Sciatic nerve (tissue), 2 donors: ENCODE results near the gene CATSPER2. TPM values are rescaled to one million over a fixed set of nuclear protein-coding genes. Genes with fewer than 3 reads are reported as not detected.
"Not testable (repeated sequence)": the region's sequence is repeated elsewhere in the genome, so short reads cannot be mapped to it uniquely, and the experiment has no call there.

Source experiments
- ATAC-seq: fragments of 200-7000 bp; cut with Tn5 transposase; one replicate; pipeline ENCODE4 v1.9.1; 2020; ENCODE audit warnings: mild to moderate bottlenecking, moderate library complexity
- DNase-seq: peaks from one replicate; pipeline ENCODE4 v3.0.0-alpha.2; 2020; ENCODE audit warnings: low spot score
- intact Hi-C: fragments of 100-400 bp; cut with DNase I; formaldehyde crosslinking; loops from one replicate; pipeline ENCODE4 v1.14.2; 2022
- total RNA-seq: library from RNA; stranded (reverse); fragmentation: NEBNext Ultra II Directional; extraction: Animal tissue kit (Norgen Biotek cat#: 25700); gene quantifications from one replicate; pipeline ENCODE4 v1.2.1, GENCODE V29; 2021
- donor health status: DM: no; HTN: no; CAD: no.
- donor health status: DM: no; HTN: no; CAD: no.

Gene CATSPER2
- total RNA-seq, 1 donor from 2014 or later: 12.5 TPM

DNA sequence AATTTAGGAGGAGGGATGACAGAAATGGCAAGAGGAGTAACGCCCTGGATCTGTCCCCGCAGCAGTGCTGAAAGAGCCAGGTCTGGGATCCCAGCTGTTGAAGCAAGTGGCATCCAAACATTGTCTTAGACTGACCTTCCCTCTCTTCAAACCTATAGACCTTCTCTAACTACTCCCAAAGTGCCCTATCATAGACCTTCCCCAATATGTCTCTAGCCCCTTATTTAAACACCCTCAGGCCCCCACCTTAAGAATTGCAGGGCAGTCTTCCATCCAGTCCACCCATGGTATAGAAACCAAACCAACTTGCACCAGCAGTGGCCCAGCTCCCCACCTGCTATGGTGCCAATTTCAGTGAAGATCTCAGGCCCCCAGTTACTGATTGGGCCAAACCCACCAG lies 48.4 kb downstream of the CATSPER2 start:
- DNase-seq, ATAC-seq, intact Hi-C loops: not testable (repeated sequence)

DNA sequence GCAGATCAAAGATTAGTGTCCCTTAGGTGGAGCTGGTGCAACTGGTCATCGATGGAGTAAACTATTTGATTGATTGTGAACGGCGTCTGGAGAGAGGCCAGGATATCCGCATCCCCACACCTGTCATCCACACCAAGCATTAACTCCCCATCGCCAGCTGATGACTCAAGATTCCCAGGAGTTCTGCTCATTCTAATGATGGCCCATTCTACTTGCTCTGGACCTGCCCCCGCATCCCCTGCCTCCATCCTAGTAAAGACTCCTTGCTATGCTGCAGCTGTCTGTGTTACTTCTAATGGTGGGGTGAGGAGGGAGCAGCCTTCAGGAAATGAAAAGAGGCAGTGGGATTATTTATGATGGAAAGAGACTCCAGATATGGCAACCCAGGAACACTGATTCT lies 49.5 kb downstream of the CATSPER2 start:
- ATAC-seq, DNase-seq, intact Hi-C loops: not testable (repeated sequence)

DNA sequence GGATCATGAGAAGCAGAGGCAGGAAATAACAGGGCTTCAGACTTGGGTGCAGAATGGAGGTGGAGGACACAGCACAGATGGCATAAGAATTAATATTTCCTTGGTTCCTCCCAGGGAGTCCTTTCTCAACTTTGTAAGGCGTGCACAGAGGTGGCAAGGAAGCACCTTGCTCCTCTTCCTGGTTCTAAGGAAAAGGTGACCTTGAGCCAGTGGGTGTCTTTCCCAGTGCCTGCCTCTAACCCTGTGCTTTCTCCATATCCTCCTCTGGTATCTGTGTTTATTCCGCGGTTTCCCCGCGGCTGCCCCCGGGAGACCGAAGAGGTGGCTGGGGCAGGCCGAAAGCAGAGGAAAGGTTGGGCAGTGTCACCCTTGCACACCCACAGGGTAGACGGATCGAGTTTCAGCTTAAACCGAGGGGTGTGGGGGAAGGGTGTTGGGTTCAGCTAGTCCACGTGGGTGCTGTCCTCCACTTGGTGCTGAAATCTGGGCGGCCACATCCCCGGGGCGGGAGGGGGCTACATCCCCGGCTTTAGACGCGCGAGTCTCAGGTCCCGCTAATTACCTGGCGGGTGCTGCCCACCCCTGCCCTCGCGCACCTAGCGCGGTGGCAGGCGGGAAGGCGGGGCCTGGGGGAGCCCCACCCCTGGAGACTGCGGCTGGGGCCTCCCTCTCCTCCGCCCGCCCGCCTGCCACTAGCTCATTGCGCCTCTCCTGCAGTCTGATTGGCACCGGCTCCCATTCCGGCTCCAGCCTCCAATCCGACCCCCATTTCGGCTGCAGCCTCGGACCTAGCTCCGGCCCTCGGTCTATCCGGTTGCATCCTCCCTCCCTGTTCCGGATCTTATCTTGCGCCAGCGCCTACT lies 55.1 kb downstream of the CATSPER2 start, which contains the start of gene CKMT1B:
TSS of gene CKMT1B (plus strand) at position 700 of the 863 bp plus-strand sequence. CDS start 192 bp downstream, outside the sequence.
- ATAC-seq, intact Hi-C loops, DNase-seq: not testable (repeated sequence)

DNA sequence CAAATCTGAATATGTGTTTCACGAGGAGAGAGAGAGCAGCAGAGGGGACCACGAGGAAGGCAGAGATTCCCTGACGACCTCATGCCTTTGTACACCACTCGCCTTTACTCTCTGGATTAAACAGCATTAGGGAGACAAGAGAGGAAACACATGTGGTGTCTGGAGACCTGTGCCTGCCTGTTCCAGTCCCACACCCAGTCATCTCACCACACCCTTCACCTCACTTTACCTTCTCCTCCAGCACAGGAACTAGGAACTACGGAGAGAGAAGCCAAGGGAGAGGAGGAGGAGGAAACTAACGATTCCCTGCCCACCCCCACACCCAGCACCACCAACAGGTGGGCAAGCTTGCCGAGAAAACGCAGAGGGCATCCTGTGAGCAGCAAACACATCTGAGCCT lies 55.8 kb downstream of the CATSPER2 start:
- DNase-seq, intact Hi-C loops, ATAC-seq: not testable (repeated sequence)

DNA sequence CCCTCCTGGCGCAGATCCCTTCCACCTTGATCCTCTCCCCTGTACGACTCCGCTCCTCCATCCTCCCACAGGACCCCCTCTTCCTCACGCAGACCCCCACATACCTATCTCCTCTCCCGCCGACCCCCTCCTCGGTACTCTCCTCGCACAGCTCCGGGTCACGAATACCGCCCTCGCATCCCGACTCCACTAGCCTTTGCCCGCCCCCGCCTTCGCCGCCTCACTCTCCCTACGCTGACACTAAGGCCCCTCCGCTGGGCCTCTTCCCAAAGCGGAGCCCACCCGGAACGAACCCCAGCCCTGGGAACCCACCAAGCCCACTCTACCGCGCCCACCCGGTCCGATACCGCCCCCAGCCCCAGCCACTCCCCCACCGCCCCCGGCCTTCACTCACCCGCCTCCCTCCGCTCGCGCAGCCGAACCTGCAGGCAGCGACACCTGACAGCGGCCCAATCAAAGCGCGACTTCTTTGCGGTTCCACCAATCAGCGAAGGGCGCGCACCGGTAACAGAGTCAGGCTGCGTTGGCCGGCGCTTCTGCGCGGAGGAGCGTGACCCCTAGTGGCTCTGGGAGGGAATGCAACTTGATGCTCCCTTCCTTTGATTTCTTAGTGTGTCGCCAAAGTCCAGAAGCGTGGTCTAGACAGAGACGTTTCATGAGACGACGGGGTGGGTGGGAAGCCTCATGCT lies 58.7 kb downstream of the CATSPER2 start, which contains the start of gene PPIP5K1:
TSS of gene PPIP5K1 (minus strand) at position 431 of the 689 bp plus-strand sequence. CDS start 5,704 bp downstream, outside the sequence.
- DNase-seq, intact Hi-C loops: not testable (repeated sequence)
- peak; percentile 100 for ATAC-seq

Other genes starting within 250 kb of the CATSPER2 start
- gene TP53BP1, start 155.7 kb downstream of the CATSPER2 start, total RNA-seq: 60.6 TPM
- 32.4 TPM for gene MAP1A, start 131.2 kb downstream of the CATSPER2 start, total RNA-seq
- 74.8 TPM for gene PPIP5K1, start 58.6 kb downstream of the CATSPER2 start, total RNA-seq
- not detected for gene CKMT1B, start 54.8 kb downstream of the CATSPER2 start, total RNA-seq
- gene STRC, start 30.0 kb downstream of the CATSPER2 start, total RNA-seq: 0.89 TPM
- gene CKMT1A, start 45.0 kb upstream of the CATSPER2 start, total RNA-seq: 0.36 TPM
- gene PDIA3, start 97.6 kb upstream of the CATSPER2 start, total RNA-seq: 194 TPM
- gene ELL3, start 128.1 kb upstream of the CATSPER2 start, total RNA-seq: 5.6 TPM
- 656 TPM for gene SERF2, start 143.5 kb upstream of the CATSPER2 start, total RNA-seq
- 0.31 TPM for gene SERINC4, start 151.4 kb upstream of the CATSPER2 start, total RNA-seq
- 13.6 TPM for gene HYPK, start 151.8 kb upstream of the CATSPER2 start, total RNA-seq
- 17.3 TPM for gene MFAP1, start 175.8 kb upstream of the CATSPER2 start, total RNA-seq
- 5.1 TPM for gene WDR76, start 178.2 kb upstream of the CATSPER2 start, total RNA-seq